ENCODE measurements around the gene FBRS. TPM values are rescaled to one million over a fixed set of nuclear protein-coding genes. Genes with fewer than 3 reads are reported as not detected.
"Not testable (repeated sequence)": the region's sequence is repeated elsewhere in the genome, so short reads cannot be mapped to it uniquely, and the experiment has no call there.

The FBRS gene
- total RNA-seq, 3 donors from 2014 or later: 82.6 to 97.1 (median 85.8) TPM

DNA sequence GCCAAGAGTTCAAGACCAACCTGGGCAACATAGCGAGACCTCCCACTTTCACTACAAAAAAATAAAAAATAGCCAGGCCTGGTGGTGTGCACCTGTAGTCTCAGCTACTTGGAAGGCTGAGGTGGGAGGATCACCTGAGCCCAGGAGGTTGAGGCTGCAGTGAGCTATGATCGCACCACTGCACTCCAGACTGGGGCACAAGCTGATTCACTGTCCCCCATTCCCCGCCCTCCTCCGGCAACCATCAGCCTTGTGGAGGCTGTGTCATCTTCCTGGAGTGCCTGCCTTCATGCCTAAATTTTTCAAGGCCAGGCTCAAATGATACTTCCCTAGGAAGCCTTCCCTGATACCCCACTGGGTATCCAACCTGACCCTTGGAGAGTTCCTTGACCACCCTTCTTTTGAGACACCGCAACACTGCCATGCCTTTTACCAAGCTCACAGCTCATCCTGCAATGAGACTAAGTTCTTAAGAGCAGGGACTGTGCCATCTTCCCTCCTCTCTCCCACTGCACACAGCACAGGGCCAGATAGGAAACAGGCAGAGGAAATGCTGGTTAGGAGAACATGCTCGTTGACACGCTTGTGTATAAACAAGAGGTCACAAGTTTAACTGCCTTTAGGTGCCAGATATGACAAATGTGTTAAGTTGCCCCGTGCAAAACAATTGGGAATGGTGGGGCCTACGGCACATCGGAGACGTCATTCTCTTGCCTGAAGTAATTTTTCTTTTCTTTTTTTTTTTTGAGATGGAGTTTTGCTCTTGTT lies 36.9 kb downstream of the FBRS start:
- Histone ChIP-seq H3K4me1 (ENCODE audit: low read depth) (peaks cover 13% of the 10 kb centered on the region), H3K9me3 (no peaks in the 10 kb centered on the region), H3K36me3 (ENCODE audit: low read depth) (no peaks in the 10 kb centered on the region), H3K4me3 (no peak overlapping the region)
- TF ChIP-seq, protein P1, sequence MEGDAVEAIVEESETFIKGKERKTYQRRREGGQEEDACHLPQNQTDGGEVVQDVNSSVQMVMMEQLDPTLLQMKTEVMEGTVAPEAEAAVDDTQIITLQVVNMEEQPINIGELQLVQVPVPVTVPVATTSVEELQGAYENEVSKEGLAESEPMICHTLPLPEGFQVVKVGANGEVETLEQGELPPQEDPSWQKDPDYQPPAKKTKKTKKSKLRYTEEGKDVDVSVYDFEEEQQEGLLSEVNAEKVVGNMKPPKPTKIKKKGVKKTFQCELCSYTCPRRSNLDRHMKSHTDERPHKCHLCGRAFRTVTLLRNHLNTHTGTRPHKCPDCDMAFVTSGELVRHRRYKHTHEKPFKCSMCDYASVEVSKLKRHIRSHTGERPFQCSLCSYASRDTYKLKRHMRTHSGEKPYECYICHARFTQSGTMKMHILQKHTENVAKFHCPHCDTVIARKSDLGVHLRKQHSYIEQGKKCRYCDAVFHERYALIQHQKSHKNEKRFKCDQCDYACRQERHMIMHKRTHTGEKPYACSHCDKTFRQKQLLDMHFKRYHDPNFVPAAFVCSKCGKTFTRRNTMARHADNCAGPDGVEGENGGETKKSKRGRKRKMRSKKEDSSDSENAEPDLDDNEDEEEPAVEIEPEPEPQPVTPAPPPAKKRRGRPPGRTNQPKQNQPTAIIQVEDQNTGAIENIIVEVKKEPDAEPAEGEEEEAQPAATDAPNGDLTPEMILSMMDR (IDR thresholded peaks at IDR 0.05): no peak
- intact Hi-C loops (cut with DNase I, micrococcal nuclease): no loop called here
- DNase-seq (peak in 1 of 3 donors; percentile 19), ATAC-seq (no peak)

DNA sequence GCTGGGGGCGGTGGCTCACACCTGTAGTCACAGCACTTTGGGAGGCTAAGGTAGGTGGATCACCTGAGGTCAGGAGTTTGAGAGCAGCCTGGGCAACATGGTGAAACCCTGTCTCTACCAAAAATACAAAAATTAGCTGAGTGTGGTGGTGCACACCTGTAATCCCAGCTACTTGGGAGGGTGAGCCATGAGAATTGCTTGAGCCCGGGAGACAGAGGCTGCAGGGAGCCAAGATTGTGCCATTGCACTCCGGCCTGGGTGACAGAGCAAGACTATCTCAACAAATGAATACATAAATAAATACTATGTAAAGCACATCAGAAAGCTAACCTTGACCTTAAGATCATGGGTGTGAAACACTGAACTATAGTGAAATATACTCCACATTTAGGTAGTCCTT lies 38.4 kb downstream of the FBRS start:
- H3K4me1 ChIP-seq (ENCODE audit: low read depth): peaks cover 13% of the 10 kb centered on the region
- H3K36me3 ChIP-seq (ENCODE audit: low read depth); H3K4me3 ChIP-seq; DNase-seq; ATAC-seq; H3K9me3 ChIP-seq; intact Hi-C loops (cut with DNase I, micrococcal nuclease): not testable (repeated sequence)

DNA sequence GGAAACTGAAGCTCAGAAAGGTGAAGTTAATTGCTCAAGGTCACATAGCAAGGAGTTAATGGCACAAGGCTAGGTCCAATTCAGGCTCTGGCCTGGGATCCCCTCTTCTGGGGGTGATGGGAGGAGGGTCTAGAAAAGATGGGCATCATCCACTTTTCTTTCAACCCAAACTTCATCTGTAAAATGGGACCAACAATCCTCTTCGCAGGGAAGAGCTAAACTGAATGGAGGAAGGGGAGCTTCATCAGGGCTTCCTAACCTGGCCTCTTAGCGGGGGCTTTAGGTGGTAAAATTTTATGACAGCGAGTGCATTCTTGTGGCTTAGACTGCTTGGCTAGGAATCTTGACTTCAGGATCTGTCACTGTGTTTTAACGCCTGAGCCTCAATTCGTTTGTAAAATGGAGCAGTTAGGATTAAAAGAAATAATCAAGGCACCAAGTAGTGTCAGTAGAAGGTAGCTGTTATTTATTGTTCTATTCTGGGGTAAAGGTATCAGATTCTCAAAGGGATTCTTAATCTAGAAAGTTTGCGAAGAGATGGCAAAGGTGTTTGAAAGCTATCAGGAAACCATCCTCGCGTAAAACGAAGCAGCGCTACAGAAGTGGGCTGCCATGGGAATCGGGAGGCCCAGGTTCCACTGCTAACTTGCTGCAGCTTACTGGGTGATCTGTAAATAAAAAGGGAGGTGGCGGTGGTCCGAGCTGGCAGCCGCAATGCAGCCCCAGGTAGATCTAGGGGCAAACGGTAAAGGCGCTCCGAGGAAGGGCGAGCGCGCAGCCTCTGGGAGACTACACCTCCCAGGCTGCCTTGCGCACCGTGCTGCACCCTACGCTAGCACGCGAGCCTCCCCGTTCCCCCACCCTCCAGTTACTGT lies 39.3 kb downstream of the FBRS start:
- TF ChIP-seq, protein P1 (IDR thresholded peaks at IDR 0.05): no peak

DNA sequence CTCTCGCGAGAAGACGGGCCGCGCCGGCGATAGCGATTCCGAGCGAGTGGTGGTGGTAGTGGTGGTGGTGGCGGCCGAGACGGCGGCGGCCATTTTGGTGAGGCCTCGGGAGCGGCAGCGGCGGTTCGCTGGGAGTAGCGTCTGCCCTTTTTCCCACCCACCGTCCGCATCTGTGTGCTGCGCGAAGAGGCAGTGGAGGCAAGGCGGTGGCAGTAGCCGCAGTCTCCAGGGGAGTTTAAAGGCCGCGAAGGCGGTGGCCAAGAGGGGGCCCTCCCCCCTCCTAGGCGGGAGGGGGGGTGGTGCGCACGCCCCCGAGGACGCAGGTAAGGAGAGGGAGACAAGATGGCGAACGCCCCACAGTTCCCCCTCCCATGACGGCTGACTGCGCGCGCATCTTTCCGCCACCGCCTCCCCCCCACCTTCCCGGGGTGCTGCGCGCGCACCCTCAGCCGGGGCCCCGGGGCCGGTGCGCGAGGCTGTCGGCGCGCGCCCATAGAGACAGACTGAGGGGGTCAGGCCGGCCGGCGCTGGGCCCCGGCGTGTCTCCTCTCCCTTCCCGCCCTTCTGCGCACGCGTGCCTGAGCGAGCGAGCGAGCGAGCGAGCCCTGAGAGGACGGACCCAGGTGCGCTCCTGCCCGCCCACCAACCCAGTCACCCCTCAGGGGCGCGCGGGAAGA lies 40.0 kb downstream of the FBRS start:
- intact Hi-C loops (cut with DNase I, micrococcal nuclease): no loop called here
- Histone ChIP-seq H3K9me3 (no peaks in the 10 kb centered on the region), H3K4me3 (peak overlapping the region; percentile 94), H3K4me1 (ENCODE audit: low read depth) (peaks cover 13% of the 10 kb centered on the region), H3K36me3 (ENCODE audit: low read depth) (no peaks in the 10 kb centered on the region)
- ATAC-seq (peak; percentile 88), DNase-seq (peak; percentile 98 to 100 (median 99))
- TF ChIP-seq, protein P1 (IDR thresholded peaks at IDR 0.05): no peak

More for the DNA sequence above, 39.3 kb downstream of the FBRS start:
- DNase-seq (no peak), ATAC-seq (peak; percentile 92)
- intact Hi-C loops (cut with DNase I, micrococcal nuclease): no loop called here
- H3K9me3 ChIP-seq: no peaks in the 10 kb centered on the region
- no peaks in the 10 kb centered on the region for H3K36me3 ChIP-seq (ENCODE audit: low read depth)
- peak overlapping the region; percentile 94 for H3K4me3 ChIP-seq
- H3K4me1 ChIP-seq (ENCODE audit: low read depth): peaks cover 13% of the 10 kb centered on the region

DNA sequence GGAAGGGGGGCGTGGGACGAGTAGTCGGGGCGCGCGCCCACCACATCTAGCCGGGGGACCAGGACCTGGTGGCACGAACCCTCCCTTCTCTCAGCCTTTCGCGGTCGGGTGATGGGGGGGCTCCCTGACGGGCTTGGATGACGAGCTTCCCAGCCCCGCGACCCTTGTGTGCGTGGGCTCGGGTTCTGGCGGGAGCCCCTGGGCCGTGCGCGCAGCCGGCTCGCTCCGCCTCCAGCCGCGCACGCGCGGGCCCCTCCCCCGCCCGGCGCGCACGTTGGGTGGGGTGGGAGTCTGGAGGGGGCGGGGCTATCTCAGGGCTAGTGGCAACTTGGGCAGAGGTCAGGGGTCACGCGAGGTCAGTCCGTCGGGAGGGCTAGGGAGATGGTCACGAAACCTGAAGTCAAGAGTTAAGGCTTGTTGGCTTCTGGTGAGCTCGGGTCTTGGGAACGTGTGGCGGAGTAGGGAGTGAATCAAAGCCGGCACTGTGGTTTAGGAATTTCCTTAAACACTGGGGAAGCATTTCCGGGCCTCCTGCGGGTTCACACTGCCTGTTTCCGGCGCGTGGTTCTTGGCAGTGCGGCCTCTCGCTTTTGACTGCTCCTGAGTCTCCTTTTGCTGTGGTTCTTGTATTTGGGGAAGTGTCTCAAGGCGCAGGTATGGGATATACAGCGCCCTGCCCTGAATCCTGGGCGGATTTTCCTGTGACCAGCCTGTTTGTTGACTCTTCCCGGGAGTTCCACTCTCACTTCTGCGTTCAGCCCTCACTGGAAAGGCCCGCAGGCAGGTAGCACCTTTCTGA lies 40.8 kb downstream of the FBRS start, which contains the start of gene SRCAP:
TSS of gene SRCAP (plus strand) at position 356 of the 799 bp plus-strand sequence. CDS start 1,654 bp downstream, outside the sequence.
- intact Hi-C loops (cut with DNase I, micrococcal nuclease): no loop called here
- Histone ChIP-seq H3K4me3 (peak within 1 kb of the TSS; percentile 94), H3K36me3 (ENCODE audit: low read depth) (peaks cover 5% of the 10 kb centered on the region), H3K4me1 (ENCODE audit: low read depth) (peaks cover 13% of the 10 kb centered on the region), H3K9me3 (no peaks in the 10 kb centered on the region)
- peak; percentile 81 for ATAC-seq
- DNase-seq: peak; percentile 92 to 93 (median 93)
- TF ChIP-seq, protein P1 (IDR thresholded peaks at IDR 0.05): no peak
